Measurements from ENCODE around the gene SNRK.

Gene SNRK

DNA sequence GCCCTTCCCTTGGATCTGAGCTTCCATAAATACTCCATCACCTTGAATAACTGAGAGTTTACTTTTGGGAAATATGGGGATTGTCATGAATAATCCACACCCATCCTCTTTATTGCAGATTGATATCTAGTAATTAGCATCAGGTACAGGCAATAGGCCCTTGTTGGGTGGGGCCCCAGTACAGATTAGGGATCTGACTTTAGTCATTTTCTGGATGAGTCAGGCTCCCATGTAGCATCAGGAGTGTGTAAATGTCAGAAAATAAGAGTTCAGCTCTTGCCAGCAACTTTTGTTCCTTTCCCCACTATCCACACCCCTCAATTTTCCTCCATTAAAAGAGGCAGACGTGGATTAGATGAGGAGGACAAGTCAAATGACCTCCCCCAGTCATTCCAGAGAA is 17.7 kb upstream of the SNRK start:
- DNase-seq = no peak

GRCh38 chr3:43270078-43270477 is 16.3 kb upstream of the SNRK start:
- no peak for DNase-seq

GRCh38 chr3:43273416-43273815 is 12.9 kb upstream of the SNRK start:
- peak in 13 of 56 donors; percentile 1 to 42 (median 8) for DNase-seq

- no peak for DNase-seq
These were observed 7.3 kb upstream of the SNRK start for GRCh38 chr3:43279082-43279481.

DNA sequence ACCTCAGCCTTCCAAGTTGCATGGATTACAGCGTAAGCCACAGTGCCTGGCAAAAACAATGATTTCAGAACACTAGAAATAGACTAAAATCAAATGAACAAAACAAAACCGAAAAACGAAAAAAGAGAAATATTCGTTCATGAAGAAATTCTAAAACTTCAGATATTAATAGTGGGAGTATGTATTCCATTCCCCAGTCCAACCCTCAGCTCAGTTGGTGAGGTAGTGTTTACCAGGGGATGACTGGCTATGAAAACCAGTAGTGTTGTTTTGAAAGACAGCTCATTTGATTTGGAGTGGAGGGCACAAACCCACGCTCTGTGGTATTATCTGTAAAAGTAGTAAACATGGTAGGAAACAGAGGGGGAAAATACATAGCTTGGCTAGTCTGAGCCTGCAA is 6.8 kb upstream of the SNRK start:
- DNase-seq = no peak

GRCh38 chr3:43281020-43281419 is 5.3 kb upstream of the SNRK start:
- DNase-seq = no peak

DNA sequence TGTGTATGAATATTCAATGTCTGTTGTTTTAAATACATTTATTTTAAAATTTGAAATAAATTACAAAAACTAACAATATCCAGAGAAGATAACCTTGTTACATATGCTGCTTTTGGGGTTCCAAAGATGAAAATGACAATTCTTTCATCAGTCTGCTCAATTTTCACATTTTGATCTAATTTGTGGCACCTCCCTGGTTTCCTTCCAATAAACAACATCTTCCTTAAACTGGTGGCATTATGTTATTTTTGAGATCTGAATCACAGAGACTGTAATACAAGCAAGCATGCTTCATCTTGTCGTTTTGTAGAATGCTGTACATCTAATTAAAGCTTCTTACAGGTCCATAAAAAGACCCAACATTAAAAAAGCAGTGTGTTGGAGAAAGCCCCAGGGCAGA is 2.2 kb upstream of the SNRK start:
- DNase-seq = no peak

- DNase-seq = peak in 1 of 56 donors; percentile 7
These were observed 696 bp upstream of the SNRK start for GRCh38 chr3:43285644-43286043.

DNA sequence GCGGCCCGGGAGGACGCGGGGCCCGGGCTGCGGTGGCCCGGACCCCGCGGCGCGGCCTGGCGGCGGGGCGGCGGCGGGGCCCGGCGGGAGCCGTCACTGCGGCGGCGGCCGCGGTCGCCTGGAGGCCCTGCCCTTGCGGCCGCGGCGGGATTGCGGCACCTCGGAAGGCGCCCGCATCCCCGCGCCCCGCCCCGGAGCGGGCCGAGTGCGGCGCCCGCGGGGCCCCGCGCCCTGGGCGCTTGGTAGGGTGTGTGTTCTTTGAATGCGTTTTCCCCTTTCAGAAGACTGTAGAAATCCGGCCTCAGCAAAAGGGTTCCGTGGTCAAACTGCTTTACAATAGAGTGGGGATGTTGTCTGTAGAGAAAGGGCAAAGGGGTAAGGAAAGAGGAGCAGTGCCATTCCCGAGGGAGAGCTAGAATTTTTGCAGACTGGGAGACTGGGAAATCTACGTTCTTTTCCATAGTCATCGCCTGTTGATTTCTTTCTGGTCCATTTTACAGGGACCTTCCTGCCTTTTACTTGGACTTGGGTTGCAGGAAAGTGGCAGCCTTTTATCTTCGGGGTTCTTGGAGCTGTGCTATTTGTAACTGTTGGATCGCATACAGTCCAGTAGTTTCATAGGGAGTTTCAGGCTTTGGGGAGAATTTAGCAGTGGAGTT is 630 bp downstream of the SNRK start:
- peak in 9 of 56 donors; percentile 1 to 34 (median 10) for DNase-seq

GRCh38 chr3:43287500-43287873 is 1.1 kb downstream of the SNRK start:
- no peak for DNase-seq

DNA sequence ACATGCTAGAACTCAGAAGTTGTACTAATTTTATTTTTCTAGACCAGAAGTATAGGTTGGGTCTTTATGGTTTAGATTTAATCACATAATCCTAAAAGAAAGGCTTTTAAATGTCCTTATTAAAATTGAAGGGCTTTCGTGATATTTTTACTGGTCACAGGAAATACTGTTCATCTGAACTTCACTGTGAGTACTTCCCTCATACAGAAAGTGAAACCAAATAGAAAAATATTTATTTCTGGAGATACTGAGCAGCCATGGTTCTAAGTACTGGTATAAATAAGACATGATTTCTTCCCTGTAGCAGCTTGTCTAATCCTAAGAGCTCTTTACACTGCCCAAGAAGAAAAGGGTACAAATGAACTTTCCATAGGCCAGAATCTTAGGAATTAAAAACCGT is 2.0 kb downstream of the SNRK start:
- DNase-seq = no peak

GRCh38 chr3:43288850-43289249 is 2.5 kb downstream of the SNRK start:
- DNase-seq = no peak

- no peak for DNase-seq
These were observed 3.1 kb downstream of the SNRK start for GRCh38 chr3:43289401-43289800.

GRCh38 chr3:43289841-43290470 is 3.6 kb downstream of the SNRK start:
- no peak for DNase-seq

GRCh38 chr3:43290956-43291355 is 4.6 kb downstream of the SNRK start:
- DNase-seq = no peak

DNA sequence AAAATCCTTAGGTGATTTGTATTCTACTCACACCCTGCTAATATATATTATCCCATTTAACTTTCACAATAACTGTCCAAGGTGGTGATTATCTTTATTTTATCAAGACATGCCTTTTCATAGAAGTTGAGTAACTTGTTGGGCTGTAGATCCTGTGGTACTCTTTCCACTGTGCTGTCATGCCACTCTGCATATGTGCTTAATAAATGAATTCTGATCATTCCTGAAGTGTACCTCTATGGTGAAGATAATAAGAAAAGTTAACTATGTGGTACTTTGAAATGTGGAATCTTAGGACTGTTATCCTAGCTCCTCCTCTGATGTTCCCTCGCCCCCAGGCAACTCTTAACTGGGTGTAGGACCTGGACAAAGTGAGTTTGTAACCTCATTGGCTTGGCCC is 5.2 kb downstream of the SNRK start:
- DNase-seq = no peak

DNA sequence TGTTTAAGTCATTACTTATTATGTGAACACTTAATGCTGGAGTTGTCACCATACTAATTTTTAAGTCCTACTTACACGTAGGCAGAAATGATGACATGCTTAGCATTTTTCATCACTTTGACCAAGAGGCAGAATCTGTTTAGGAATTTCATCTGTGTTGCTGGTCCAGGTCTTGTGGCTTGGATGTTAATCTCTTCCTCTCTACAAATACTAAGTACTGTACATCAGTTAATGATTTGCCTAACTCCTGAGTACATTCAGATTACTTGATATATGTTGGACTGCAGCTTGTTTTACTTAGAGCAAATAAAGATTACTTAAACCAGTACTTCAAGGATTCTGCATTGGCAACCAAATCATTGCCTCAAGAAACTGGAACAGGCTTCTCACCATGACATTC is 8.6 kb downstream of the SNRK start:
- DNase-seq = no peak

DNA sequence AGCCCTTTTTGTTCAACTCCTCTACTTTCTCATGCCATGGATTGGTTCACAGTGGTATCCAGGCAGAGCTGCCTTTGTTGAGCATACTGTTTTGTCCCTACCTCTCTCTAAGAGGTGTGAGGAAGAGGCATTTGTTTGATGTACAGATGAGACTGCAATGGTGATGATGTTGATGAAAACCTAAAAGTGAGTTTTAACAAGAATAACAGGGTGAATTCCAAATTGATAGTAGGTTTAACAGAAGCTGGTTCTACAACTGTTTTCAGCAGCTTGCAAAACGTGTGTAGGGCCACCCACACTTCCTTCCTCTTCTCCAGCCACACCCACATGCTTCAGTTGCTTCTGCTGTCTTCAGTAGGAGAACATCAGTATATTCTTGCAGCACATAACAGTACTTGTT is 10.2 kb downstream of the SNRK start:
- DNase-seq = peak in 13 of 56 donors; percentile 1 to 41 (median 6)

DNA sequence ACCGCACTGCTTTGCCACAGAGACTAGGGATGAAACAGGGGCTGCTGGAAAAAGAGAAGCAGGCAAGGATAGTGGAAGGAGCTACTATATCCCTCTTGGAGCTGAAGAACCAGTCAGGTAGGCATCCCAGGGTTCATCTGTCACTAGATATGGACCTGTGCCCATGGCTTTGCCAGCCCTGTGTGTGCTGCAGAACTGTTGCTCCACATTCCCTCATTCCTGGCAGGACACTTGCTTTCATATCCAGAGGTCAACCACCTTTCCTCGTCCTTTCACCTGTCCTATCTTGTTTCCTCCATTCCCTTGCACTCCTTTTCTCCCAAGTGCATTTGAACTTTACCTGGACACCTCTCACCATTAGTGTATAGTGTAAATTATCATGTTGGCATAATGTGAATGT is 12.0 kb downstream of the SNRK start:
- DNase-seq = no peak

DNA sequence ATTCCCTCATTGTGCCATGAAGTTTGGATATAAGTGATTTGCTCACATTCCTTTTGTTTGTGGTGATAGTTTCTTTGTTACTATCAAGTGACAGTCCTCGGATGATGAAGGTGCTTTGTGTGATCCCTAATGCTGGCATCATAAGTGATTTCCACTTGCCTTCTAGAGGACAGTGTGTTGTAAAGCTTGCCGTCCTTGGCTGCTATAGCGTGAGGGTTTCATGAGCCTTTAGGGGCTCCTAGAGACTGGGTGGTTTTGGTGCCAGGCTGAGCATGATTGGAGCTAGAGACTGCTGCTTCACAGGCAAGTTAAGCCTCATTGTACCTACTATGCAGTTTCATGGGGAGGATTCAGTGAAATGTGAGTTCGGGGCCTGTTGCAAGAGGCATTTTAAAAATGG is 12.4 kb downstream of the SNRK start:
- DNase-seq = no peak

GRCh38 chr3:43302116-43302880 is 16.0 kb downstream of the SNRK start:
- no peak for DNase-seq

- no peak for DNase-seq
These were observed 17.8 kb downstream of the SNRK start for GRCh38 chr3:43304126-43304525.

DNA sequence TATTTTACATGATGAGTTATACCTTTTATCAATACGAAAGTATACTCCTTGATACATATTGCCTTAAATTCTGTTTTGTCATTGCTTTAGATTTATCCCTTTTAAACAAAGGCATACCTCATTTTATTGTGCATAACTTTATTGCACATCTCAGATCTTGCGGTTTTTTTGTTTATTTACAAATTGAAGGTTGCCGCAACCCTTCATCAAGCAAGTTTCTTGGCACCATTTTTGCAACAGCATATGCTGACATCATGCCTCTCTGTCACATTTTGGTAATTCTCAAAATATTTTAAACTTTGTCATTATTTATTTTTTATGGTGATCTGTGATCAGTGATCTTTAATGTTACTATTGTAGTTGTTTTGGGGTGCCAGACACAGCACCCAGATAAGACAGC is 20.9 kb downstream of the SNRK start:
- DNase-seq = no peak
